HCT116 (cell line): Measurements from ENCODE around the gene AMN. TPM values are rescaled to one million over a fixed set of nuclear protein-coding genes. Genes with fewer than 3 reads are reported as not detected.

Experiments
- ATAC-seq: fragments of 200-7000 bp; cut with Tn5 transposase; 2 replicates; pipeline ENCODE4 v1.9.1; 2020; ENCODE audit warnings: mild to moderate bottlenecking, moderate library complexity
- BruUV-seq: library from RNA; stranded (reverse); fragments of 400-500 nt; replicated peaks from 2 replicates; lab custom pipeline; 2021; lab: Mats Ljungman, UMichigan
- CTCF ChIA-PET: fragments of 300-600 bp; sonication (Branson Sonifier 250); formaldehyde crosslinking; loops from one replicate; lab custom pipeline; 2021; ENCODE audit warnings: antibody characterized with exemption; lab: Charles Lee
- POLR2A ChIA-PET: fragments of 300-600, 350-600 bp; sonication (Branson Sonifier 250); formaldehyde crosslinking; loops from one replicate; lab custom pipeline; 2021; ENCODE audit warnings: antibody characterized with exemption; lab: Charles Lee
- RAD21 ChIA-PET, 2 experiments: fragments of 300-600 bp; sonication (Branson Sonifier 250); formaldehyde crosslinking; loops; one replicate each; lab custom pipeline; 2023; ENCODE audit warnings: low total read pairs in 2 of 2; ENCODE audit not compliant: uncharacterized antibody in 2 of 2, unreplicated experiment in 2 of 2, low non-redundant PET in 1 of 2; lab: Charles Lee
- DNase-seq: peaks from one replicate; pipeline ENCODE4 v3.0.0-alpha.2; 2010; ENCODE audit warnings: low read depth, low spot score
- H2AFZ ChIP-seq: fragments of 200-600 bp; shearing (Covaris generic), sonication (generic); 2 replicates; pipeline ENCODE4 v1.6.1; 2017; ENCODE audit warnings: low read depth, mixed run types, mixed read lengths, antibody characterized with exemption, low read length; ENCODE audit not compliant: poor library complexity, severe bottlenecking
- H3K27ac ChIP-seq: 2 replicates; pipeline ENCODE4 v1.5.1; 2012; ENCODE audit warnings: low read depth, low read length
- H3K27me3 ChIP-seq: fragments of 200-600 bp; sonication (generic); 2 replicates; pipeline ENCODE4 v1.6.1; 2016; ENCODE audit warnings: mixed run types, low read length, mixed read lengths; ENCODE audit not compliant: insufficient read depth
- H3K36me3 ChIP-seq, 2 experiments: fragments of 200-500 bp in 1 of 2; fragments of 200-600 bp in 1 of 2; sonication (Bioruptor generic) in 1 of 2; sonication (generic) in 1 of 2; 2 replicates each; pipeline versions ENCODE4 v1.5.1 to v1.6.1; 2014 to 2016; ENCODE audit warnings: low read length in 2 of 2, inconsistent platforms in 1 of 2, mixed read lengths in 1 of 2, mixed run types in 1 of 2; ENCODE audit not compliant: insufficient read depth in 2 of 2, control insufficient read depth in 1 of 2
- H3K4me1 ChIP-seq, 2 experiments: fragments of 200-600 bp in 1 of 2; sonication (generic) in 1 of 2; 2 replicates each; pipeline versions ENCODE4 v1.5.1 to v1.6.1; 2012 to 2017; ENCODE audit warnings: low read length in 2 of 2, inconsistent platforms in 1 of 2, mild to moderate bottlenecking in 1 of 2, mixed read lengths in 1 of 2, mixed run types in 1 of 2, moderate library complexity in 1 of 2; ENCODE audit not compliant: insufficient read depth in 2 of 2, control insufficient read depth in 1 of 2
- H3K4me2 ChIP-seq: fragments of 200-600 bp; sonication (generic); 2 replicates; pipeline ENCODE4 v1.6.1; 2017; ENCODE audit warnings: mixed run types, low read length, mixed read lengths
- H3K4me3 ChIP-seq, 2 experiments: fragments of 200-600 bp in 1 of 2; sonication (generic) in 1 of 2; replicated peaks in 1 of 2; 2 replicates each; pipeline ENCODE4 v1.5.1; 2011 to 2016; ENCODE audit warnings: low read length in 2 of 2, control low read depth in 1 of 2, low read depth in 1 of 2, mild to moderate bottlenecking in 1 of 2, mixed read lengths in 1 of 2, mixed run types in 1 of 2
- H3K79me2 ChIP-seq: fragments of 200-600 bp; sonication (generic); 2 replicates; pipeline ENCODE4 v1.6.1; 2017; ENCODE audit warnings: mild to moderate bottlenecking, mixed run types, low read length, moderate library complexity, mixed read lengths; ENCODE audit not compliant: insufficient read depth
- H3K9ac ChIP-seq: fragments of 200-600 bp; sonication (generic); 2 replicates; pipeline ENCODE4 v1.6.1; 2016; ENCODE audit warnings: low read length, mixed read lengths
- H3K9me2 ChIP-seq: fragments of 200-600 bp; sonication (generic), shearing (Covaris generic); 2 replicates; pipeline ENCODE4 v1.6.1; 2017; ENCODE audit warnings: mixed run types, mild to moderate bottlenecking, moderate library complexity; ENCODE audit not compliant: insufficient read depth
- H3K9me3 ChIP-seq, 2 experiments: fragments of 200-500 bp in 1 of 2; fragments of 200-600 bp in 1 of 2; sonication (Bioruptor generic) in 1 of 2; sonication (generic) in 1 of 2; 2 replicates each; pipeline ENCODE4 v1.6.1; 2014 to 2017; ENCODE audit warnings: low read length in 2 of 2, mixed read lengths in 2 of 2, inconsistent platforms in 1 of 2, low read depth in 1 of 2, mild to moderate bottlenecking in 1 of 2, mixed run types in 1 of 2, moderate library complexity in 1 of 2; ENCODE audit not compliant: control insufficient read depth in 1 of 2, insufficient read depth in 1 of 2
- H4K20me1 ChIP-seq: fragments of 200-600 bp; sonication (generic), shearing (Covaris generic); 2 replicates; pipeline ENCODE4 v1.6.1; 2017; ENCODE audit warnings: mixed run types, mild to moderate bottlenecking, moderate library complexity; ENCODE audit not compliant: insufficient read depth
- CBX3 ChIP-seq: IDR thresholded peaks from 2 replicates; pipeline ENCODE4 v1.6.1; 2012; ENCODE audit warnings: low read depth
- CEBPB ChIP-seq: IDR thresholded peaks from 2 replicates; pipeline ENCODE4 v1.6.1; 2012; ENCODE audit warnings: low read depth
- EGR1 ChIP-seq: IDR thresholded peaks from 2 replicates; pipeline ENCODE4 v1.6.1; 2012; ENCODE audit warnings: low read depth
- ELF1 ChIP-seq: IDR thresholded peaks from 2 replicates; pipeline ENCODE4 v1.6.1; 2012; ENCODE audit warnings: low read depth, borderline replicate concordance
- EZH2phosphoT487 ChIP-seq: fragments of 200-600 bp; IDR thresholded peaks from 2 replicates; pipeline ENCODE4 v1.6.1; 2018; ENCODE audit warnings: antibody characterized with exemption, borderline replicate concordance
- FOSL1 ChIP-seq: IDR thresholded peaks from 2 replicates; pipeline ENCODE4 v1.6.1; 2012; ENCODE audit warnings: low read depth
- MAX ChIP-seq: IDR thresholded peaks from 2 replicates; pipeline ENCODE4 v1.6.1; 2012
- POLR2A ChIP-seq: IDR thresholded peaks from 2 replicates; pipeline ENCODE4 v1.7.0; 2011; ENCODE audit warnings: borderline replicate concordance; ENCODE audit not compliant: insufficient read depth, insufficient read length; ENCODE audit errors: extremely low read depth
- SRF ChIP-seq: IDR thresholded peaks from 2 replicates; pipeline ENCODE4 v1.6.1; 2012; ENCODE audit warnings: low read depth
- TCF7L2 ChIP-seq: IDR thresholded peaks from 2 replicates; pipeline ENCODE4 v1.7.0; 2011; ENCODE audit warnings: borderline replicate concordance, inconsistent platforms; ENCODE audit not compliant: insufficient read depth, insufficient read length; ENCODE audit errors: extremely low read depth
- ZFX ChIP-seq: fragments of 450-650 bp; IDR thresholded peaks from 2 replicates; pipeline ENCODE4 v1.6.1; 2017
- ZNF274 ChIP-seq: fragments of 200-500 bp; sonication (Bioruptor generic); IDR thresholded peaks from 2 replicates; pipeline ENCODE4 v1.6.1; 2014; ENCODE audit warnings: mild to moderate bottlenecking, low read depth, low read length, inconsistent platforms
- intact Hi-C: fragments of 100-400 bp; cut with micrococcal nuclease; formaldehyde crosslinking; loops from 2 replicates; pipeline ENCODE4 v1.10.0; 2022
- total RNA-seq: library from RNA; stranded (reverse); gene quantifications from one replicate; pipeline ENCODE4 v1.2.1, GENCODE V29; 2021; ENCODE audit not compliant: unreplicated experiment
- TF ChIP-seq, protein P1 (sequence below): IDR thresholded peaks from 2 replicates; pipeline ENCODE4 v1.6.1; 2012; ENCODE audit warnings: low read depth

The AMN gene
- total RNA-seq, 1 experiment from 2014 or later: 5.7 TPM

- RAD21 ChIA-PET: no interaction called here
- Histone ChIP-seq H3K4me2 (no peak overlapping the region), H3K9me2 (no peaks in the 10 kb centered on the region), H2AFZ (no peak overlapping the region), H3K27ac (no peak overlapping the region), H3K4me3 (no peak overlapping the region), H3K9ac (no peak overlapping the region), H3K79me2 (no peaks in the 10 kb centered on the region), H4K20me1 (no peaks in the 10 kb centered on the region), H3K36me3 (peaks cover 0 to 12% of the 10 kb centered on the region in 2 experiments; a peak in 3 of 4 replicates), H3K9me3 (no peaks in the 10 kb centered on the region), H3K4me1 (no peaks in the 10 kb centered on the region), H3K27me3 (no peaks in the 10 kb centered on the region)
- ATAC-seq (no peak), DNase-seq (no peak)
- intact Hi-C loops: no loop called here
- BruUV-seq: no TSS peak
- no peak for TF ChIP-seq TCF7L2
- TF ChIP-seq CBX3: no peak
- no peak for TF ChIP-seq ZFX
- POLR2A ChIA-PET: no interaction called here
- CTCF ChIA-PET: no interaction called here
Measured at GRCh38 chr14:102883554-102883953, 38.9 kb upstream of the AMN start.

DNA sequence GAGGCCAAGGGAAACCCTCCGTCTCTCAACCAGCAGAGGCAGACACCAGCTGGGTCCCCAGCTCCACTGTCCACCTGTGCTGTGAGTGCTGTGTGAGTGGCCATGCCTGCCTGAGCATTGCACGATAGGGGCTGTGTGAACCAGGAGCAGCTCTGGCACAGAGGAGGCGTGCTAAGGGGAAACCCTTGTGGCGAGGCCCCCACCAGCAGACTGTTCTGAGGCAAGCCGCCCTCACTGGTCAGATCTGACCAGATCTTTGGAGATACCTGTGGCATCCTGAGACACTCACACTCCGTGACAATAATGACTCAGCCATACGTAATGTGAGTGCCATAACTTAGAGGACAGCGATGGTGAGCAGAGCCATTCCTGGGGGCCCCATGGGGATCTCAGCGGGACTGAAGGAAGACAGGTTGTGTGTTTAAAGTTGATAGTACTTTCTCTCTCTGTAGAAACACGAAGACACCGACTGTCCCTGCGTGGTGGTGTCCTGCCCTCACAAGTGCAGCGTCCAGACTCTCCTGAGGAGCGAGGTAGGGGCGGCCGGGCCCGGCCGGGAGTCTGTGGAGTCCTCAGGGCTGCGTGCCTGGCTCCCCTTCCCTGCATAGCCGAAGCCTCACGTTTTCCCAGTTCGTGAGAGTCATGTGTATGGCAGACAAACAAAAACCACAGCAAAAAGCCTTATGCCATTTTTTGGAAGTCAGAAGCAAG lies 36.6 kb upstream of the AMN start:
- Histone ChIP-seq H2AFZ (no peak overlapping the region), H3K9me3 (no peaks in the 10 kb centered on the region), H3K36me3 (peaks cover 4 to 19% of the 10 kb centered on the region in 2 experiments; a peak in 3 of 4 replicates), H3K4me1 (no peaks in the 10 kb centered on the region), H3K4me2 (no peak overlapping the region), H3K79me2 (no peaks in the 10 kb centered on the region), H3K27me3 (no peaks in the 10 kb centered on the region), H3K9ac (no peak overlapping the region), H3K9me2 (no peaks in the 10 kb centered on the region), H3K4me3 (no peak overlapping the region), H3K27ac (no peak overlapping the region), H4K20me1 (no peaks in the 10 kb centered on the region)
- BruUV-seq: no TSS peak
- TF ChIP-seq EZH2phosphoT487: no peak
- TF ChIP-seq FOSL1: no peak
- TF ChIP-seq EGR1: no peak
- no peak for TF ChIP-seq SRF
- no peak for TF ChIP-seq POLR2A
- TF ChIP-seq, protein P1, sequence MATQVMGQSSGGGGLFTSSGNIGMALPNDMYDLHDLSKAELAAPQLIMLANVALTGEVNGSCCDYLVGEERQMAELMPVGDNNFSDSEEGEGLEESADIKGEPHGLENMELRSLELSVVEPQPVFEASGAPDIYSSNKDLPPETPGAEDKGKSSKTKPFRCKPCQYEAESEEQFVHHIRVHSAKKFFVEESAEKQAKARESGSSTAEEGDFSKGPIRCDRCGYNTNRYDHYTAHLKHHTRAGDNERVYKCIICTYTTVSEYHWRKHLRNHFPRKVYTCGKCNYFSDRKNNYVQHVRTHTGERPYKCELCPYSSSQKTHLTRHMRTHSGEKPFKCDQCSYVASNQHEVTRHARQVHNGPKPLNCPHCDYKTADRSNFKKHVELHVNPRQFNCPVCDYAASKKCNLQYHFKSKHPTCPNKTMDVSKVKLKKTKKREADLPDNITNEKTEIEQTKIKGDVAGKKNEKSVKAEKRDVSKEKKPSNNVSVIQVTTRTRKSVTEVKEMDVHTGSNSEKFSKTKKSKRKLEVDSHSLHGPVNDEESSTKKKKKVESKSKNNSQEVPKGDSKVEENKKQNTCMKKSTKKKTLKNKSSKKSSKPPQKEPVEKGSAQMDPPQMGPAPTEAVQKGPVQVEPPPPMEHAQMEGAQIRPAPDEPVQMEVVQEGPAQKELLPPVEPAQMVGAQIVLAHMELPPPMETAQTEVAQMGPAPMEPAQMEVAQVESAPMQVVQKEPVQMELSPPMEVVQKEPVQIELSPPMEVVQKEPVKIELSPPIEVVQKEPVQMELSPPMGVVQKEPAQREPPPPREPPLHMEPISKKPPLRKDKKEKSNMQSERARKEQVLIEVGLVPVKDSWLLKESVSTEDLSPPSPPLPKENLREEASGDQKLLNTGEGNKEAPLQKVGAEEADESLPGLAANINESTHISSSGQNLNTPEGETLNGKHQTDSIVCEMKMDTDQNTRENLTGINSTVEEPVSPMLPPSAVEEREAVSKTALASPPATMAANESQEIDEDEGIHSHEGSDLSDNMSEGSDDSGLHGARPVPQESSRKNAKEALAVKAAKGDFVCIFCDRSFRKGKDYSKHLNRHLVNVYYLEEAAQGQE: no peak
- no peak for TF ChIP-seq ZNF274
- no peak for TF ChIP-seq MAX
- TF ChIP-seq CBX3: no peak
- no peak for TF ChIP-seq ELF1
- TF ChIP-seq CEBPB: no peak
- intact Hi-C loops: no loop called here
- ChIA-PET POLR2A (no interaction called here), CTCF (no interaction called here), RAD21 (no interaction called here)
- DNase-seq (no peak), ATAC-seq (no peak)
